Naive B cell (primary cell): ENCODE measurements around the gene IZUMO2. TPM values are rescaled to one million over a fixed set of nuclear protein-coding genes. Genes with fewer than 3 reads are reported as not detected.
"Not testable (repeated sequence)": the region's sequence is repeated elsewhere in the genome, so short reads cannot be mapped to it uniquely, and the experiment has no call there.

ENCODE experiments used
- ATAC-seq, 2 donors: fragments of 150-1000 bp; cut with Tn5 transposase; 2 replicates each; pipeline ENCODE4 v1.10.0; 2021; ENCODE audit warnings: low read depth in 2 of 2, mild to moderate bottlenecking in 2 of 2, moderate library complexity in 2 of 2
- DNase-seq: peaks from one replicate; pipeline ENCODE4 v3.0.0; 2022
- H3K27ac Mint-ChIP-seq, 6 donors: one replicate each; pipeline ENCODE4 v1.8.0; 2020 to 2022; ENCODE audit warnings: mild to moderate bottlenecking in 6 of 6, mixed read lengths in 6 of 6, moderate library complexity in 5 of 6, inconsistent platforms in 2 of 6
- H3K27me3 Mint-ChIP-seq, 3 donors: one replicate each; pipeline ENCODE4 v1.8.0; 2021 to 2022; ENCODE audit warnings: mixed read lengths in 3 of 3, mild to moderate bottlenecking in 1 of 3
- H3K36me3 Mint-ChIP-seq, 2 donors: one replicate each; pipeline ENCODE4 v1.8.0; 2020 to 2022; ENCODE audit warnings: mixed read lengths in 2 of 2, inconsistent platforms in 1 of 2, mild to moderate bottlenecking in 1 of 2
- H3K4me1 Mint-ChIP-seq, 3 donors: one replicate each; pipeline ENCODE4 v1.8.0; 2020 to 2022; ENCODE audit warnings: mixed read lengths in 3 of 3, inconsistent platforms in 1 of 3, mild to moderate bottlenecking in 1 of 3, moderate library complexity in 1 of 3
- H3K4me3 Mint-ChIP-seq, 8 donors: one replicate each; pipeline ENCODE4 v1.8.0; 2020 to 2022; ENCODE audit warnings: mild to moderate bottlenecking in 8 of 8, mixed read lengths in 8 of 8, moderate library complexity in 8 of 8, inconsistent platforms in 2 of 8
- H3K9me3 Mint-ChIP-seq, 7 donors: one replicate each; pipeline ENCODE4 v1.8.0; 2020 to 2022; ENCODE audit warnings: mixed read lengths in 7 of 7, mild to moderate bottlenecking in 5 of 7, inconsistent platforms in 2 of 7, moderate library complexity in 1 of 7
- polyA plus RNA-seq, 6 donors: library from polyadenylated mRNA; unstranded; fragments of 300-500 nt; fragmentation: Illumina TruSeq; gene quantifications; one replicate each; pipeline ENCODE4 v1.2.3, GENCODE V29; 2021; ENCODE audit warnings: low read depth in 6 of 6

The IZUMO2 gene
- polyA plus RNA-seq, 6 donors from 2014 or later: not detected

GRCh38 chr19:50147462-50148423 lies 15.3 kb downstream of the IZUMO2 start:
- DNase-seq: peak; percentile 57
- H3K27me3 Mint-ChIP-seq: peaks cover 19 to 52% (median 29%) of the 10 kb centered on the region in 3 donors
- H3K27ac Mint-ChIP-seq: peak overlapping the region in 5 of 6 donors; percentile 34 to 80 (median 57)
- H3K36me3 Mint-ChIP-seq: no peaks in the 10 kb centered on the region
- peak; percentile 85 for ATAC-seq
- peaks cover 0 to 11% (median 0%) of the 10 kb centered on the region in 7 donors for H3K9me3 Mint-ChIP-seq
- peaks cover 8 to 18% (median 13%) of the 10 kb centered on the region in 3 donors for H3K4me1 Mint-ChIP-seq
- peak overlapping the region; percentile 76 to 94 (median 88) for H3K4me3 Mint-ChIP-seq

DNA sequence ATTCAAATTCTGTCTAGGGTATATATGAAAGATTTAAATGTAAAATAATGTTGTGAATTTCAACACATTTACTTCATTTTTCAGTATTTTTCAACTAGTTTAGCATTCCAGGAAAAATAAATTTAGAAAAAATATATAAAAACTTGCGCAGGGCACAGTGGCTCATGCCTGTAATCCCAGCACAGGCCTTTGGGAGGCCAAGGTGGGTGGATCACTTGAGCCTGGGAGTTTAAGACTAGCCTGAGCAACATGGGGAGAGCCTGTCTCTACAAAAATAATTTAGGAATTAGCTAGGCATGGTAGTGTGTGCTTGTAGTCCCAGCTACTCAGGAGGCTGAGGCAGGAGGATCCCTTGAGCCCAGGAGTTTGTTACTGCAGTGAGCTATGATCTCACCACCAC lies 21.2 kb downstream of the IZUMO2 start:
- DNase-seq, ATAC-seq, H3K4me3 Mint-ChIP-seq, H3K4me1 Mint-ChIP-seq, H3K36me3 Mint-ChIP-seq, H3K9me3 Mint-ChIP-seq, H3K27ac Mint-ChIP-seq: not testable (repeated sequence)
- H3K27me3 Mint-ChIP-seq: peaks cover 0 to 19% (median 9%) of the 10 kb centered on the region in 3 donors

DNA sequence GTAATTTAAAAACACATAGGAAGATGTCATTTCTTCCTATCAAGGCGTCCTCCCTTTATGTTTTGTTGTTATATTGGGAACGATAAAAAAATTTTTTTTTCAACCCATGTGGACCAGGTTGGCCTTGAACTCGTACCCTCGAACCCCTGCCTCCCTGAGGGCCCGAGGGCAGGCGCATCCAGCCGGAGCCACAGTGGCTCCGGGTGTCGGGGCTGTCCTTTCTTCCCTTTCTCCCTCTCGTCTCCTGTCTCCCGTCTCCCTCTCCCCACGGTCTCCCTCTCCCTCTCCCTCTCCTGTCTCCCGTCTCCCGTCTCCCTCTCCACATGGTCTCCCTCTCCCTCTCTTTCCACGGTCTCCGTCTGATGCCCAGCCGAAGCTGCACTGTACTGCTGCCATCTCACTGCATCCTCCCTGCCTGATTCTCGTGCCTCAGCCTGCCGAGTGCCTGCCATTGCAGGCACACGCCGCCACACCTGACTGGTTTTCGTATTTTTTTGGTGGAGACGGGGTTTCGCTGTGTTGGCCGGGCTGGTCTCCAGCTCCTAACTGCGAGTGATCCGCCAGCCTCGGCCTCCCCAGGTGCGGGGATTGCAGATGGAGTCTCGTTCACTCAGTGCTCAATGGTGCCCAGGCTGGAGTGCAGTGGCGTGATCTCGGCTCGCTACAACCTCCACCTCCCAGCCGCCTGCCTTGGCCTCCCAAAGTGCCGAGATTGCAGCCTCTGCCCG lies 22.8 kb downstream of the IZUMO2 start:
- ATAC-seq, H3K4me3 Mint-ChIP-seq, H3K4me1 Mint-ChIP-seq, H3K27ac Mint-ChIP-seq, H3K36me3 Mint-ChIP-seq, DNase-seq, H3K9me3 Mint-ChIP-seq: not testable (repeated sequence)
- H3K27me3 Mint-ChIP-seq: peaks cover 0 to 19% (median 9%) of the 10 kb centered on the region in 3 donors

DNA sequence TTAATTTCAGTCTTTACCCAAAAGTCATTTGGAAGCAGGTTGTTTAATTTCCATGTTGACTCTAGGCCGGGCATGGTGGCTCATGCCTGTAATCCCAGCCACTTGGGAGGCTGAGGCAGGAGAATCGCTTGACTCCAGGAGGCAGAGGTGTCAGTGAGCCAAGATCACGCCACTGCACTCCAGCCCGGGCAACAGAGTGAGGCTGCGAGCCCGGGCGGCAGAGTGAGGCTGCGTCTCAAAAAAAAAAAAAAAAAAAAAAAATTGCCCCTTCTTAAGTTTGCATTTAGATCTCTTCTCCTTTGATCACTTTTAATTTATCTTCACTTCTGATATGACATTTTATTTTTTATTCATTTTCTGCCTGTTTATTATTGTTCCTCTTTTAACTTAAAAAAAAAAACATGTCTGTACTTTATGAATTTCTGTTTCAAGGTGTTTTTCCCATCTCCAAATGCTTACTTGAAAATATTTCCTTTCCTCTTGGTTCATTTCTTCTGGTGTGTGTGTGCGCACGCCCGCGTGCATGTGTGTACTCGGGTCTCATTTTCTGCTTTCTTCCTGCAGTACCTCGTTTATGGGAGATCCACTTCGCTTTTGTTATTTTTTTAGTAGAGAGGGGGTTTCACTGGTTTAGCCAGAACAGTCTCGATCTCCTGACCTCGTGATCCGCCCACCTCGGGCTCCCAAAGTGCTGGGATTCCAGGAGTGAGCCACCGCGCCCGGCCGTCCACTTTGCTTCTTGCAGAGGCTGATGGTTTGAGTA lies 26.3 kb downstream of the IZUMO2 start:
- H3K36me3 Mint-ChIP-seq, H3K27me3 Mint-ChIP-seq, ATAC-seq, H3K9me3 Mint-ChIP-seq, H3K4me1 Mint-ChIP-seq, H3K27ac Mint-ChIP-seq, H3K4me3 Mint-ChIP-seq, DNase-seq: not testable (repeated sequence)

DNA sequence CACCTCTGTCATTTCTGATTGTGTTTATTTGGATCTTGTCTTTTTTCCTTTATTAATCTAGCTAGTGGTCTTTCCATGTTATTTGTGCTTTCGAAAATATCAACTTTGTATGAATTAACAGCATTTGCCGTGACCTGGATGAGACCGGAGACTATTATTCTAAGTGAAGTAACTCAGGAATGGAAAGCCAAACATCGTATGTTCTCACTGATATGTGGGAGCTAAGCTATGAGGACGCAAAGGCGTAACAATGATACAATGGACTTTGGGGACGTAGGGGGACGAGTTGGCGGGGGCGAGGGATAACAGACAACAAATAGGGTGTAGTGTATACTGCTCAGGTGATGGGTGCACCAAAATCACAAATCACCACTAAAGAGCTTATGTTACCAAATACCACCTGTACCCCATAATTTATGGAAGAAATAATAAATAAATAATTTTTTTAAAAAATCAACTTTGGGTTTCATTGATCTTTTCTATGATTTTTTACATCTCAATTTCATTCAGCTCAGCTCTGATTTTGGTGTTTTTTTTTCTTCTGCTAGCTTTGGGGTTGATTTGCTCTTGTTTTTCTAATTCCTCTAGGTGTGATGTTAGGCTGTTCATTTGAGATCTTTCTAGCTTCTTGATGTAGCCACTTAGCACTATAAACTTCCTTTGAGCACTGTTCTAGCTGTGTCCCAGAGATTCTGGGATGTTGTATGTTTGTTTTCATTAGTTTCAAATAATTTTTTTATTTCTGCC lies 27.1 kb downstream of the IZUMO2 start:
- not testable (repeated sequence) for H3K4me3 Mint-ChIP-seq, H3K27me3 Mint-ChIP-seq, H3K27ac Mint-ChIP-seq, ATAC-seq, H3K36me3 Mint-ChIP-seq, H3K9me3 Mint-ChIP-seq, DNase-seq, H3K4me1 Mint-ChIP-seq

- not testable (repeated sequence) for ATAC-seq, H3K4me1 Mint-ChIP-seq, DNase-seq, H3K4me3 Mint-ChIP-seq, H3K9me3 Mint-ChIP-seq, H3K36me3 Mint-ChIP-seq, H3K27ac Mint-ChIP-seq, H3K27me3 Mint-ChIP-seq
Observed at GRCh38 chr19:50134777-50135719, 28.0 kb downstream of the IZUMO2 start.

DNA sequence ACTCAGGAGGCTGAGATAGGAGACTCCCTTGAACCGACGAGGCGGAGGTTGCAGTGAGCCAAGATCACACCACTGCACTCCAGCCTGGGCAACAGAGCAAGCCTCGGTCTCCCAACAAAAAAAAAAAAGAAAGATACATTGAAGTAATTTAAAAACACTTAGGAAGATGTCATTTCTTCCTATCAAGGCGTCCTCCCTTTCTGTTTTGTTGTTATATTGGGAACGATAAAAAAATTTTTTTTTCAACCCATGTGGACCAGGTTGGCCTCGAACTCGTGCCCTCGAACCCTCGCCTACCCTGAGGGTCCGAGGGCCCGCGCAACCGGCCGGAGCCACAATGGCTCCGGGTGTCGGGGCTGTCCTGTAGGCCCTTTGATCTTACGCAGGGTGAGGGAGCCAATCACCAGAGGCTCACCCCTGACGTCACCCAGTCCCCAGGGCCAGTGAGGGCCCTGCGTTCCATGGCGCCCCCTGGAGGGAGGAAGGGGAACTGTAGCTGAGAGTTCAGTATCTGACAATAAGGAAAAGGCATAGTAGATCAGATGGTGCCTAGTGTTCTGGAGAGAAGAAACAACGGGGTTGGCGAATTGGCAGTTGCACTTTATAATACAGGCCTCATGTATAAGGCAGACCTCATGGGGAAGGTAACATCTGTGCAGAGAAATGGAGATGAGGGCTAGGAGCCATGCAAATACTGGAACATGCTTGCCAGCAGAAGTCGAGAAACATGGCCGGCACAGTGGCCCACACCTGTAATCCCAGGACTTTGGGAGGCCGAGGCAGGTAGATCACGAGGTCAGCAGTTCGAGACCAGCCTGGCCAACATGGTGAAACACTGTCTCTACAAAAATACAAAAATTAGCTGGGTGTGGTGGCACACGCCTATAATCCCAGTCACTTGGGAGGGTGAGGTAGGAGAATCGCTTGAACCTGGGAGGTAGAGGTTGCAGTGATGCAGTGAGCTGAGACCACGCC lies 29.3 kb downstream of the IZUMO2 start:
- H3K36me3 Mint-ChIP-seq, H3K4me1 Mint-ChIP-seq, H3K9me3 Mint-ChIP-seq, DNase-seq, ATAC-seq, H3K4me3 Mint-ChIP-seq, H3K27me3 Mint-ChIP-seq, H3K27ac Mint-ChIP-seq: not testable (repeated sequence)

DNA sequence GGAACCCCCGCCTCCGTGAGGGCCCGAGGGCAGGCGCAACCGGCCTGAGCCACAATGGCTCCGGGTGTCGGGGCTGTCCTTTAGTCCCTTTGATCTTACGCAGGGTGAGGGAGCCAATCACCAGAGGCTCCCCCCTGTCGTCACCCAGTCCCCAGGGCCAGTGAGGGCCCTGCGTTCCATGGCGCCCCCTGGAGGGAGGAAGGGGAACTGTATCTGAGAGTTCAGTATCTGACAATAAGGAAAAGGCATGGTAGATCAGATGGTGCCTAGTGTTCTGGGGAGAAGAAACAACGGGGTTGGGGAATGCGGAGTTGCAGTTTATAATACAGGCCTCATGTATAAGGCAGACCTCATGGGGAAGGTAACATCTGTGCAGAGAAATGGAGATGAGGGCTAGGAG lies 59.1 kb downstream of the IZUMO2 start:
- not testable (repeated sequence) for H3K27ac Mint-ChIP-seq, H3K4me1 Mint-ChIP-seq, H3K4me3 Mint-ChIP-seq, H3K36me3 Mint-ChIP-seq, H3K9me3 Mint-ChIP-seq, ATAC-seq, DNase-seq, H3K27me3 Mint-ChIP-seq

- H3K4me1 Mint-ChIP-seq, DNase-seq, H3K4me3 Mint-ChIP-seq, H3K27me3 Mint-ChIP-seq, ATAC-seq, H3K27ac Mint-ChIP-seq, H3K36me3 Mint-ChIP-seq, H3K9me3 Mint-ChIP-seq: not testable (repeated sequence)
Observed at GRCh38 chr19:50103405-50103804, 59.7 kb downstream of the IZUMO2 start.
